ENCODE results near the gene PGLYRP3. TPM values are rescaled to one million over a fixed set of nuclear protein-coding genes. Genes with fewer than 3 reads are reported as not detected.
"Not testable (repeated sequence)": the region's sequence is repeated elsewhere in the genome, so short reads cannot be mapped to it uniquely, and the experiment has no call there.

PGLYRP3 gene
- polyA plus RNA-seq, 3 donors = not detected

DNA sequence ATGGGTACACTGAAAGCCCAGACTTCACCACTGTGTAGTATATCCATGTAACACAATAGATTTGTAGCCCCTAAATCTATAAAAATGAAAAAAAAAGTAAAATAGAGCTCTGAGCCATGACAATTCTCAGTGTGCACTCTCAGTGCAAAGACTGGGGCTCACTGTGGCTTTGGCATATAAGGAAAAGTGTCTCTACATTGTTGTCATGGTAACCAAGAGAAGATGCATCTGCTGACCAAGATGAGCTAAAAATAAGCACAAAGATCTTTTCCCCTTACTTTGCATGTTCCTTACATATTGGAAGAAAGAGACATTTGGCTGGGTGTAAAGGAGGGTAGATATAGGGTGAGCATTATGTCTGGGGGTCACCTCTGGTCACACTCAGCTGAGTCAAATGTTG lies 23.9 kb upstream of the PGLYRP3 start:
- H3K27ac ChIP-seq (ENCODE audit: low read depth, low read length) = no peak overlapping the region

GRCh38 chr1:153333902-153334301 lies 21.1 kb upstream of the PGLYRP3 start:
- no peak overlapping the region for H3K27ac ChIP-seq (ENCODE audit: low read depth, low read length)
- 85 to 91% (median 91%) methylated on average over 1 of the region's 1 CpG for WGBS, 3 donors

DNA sequence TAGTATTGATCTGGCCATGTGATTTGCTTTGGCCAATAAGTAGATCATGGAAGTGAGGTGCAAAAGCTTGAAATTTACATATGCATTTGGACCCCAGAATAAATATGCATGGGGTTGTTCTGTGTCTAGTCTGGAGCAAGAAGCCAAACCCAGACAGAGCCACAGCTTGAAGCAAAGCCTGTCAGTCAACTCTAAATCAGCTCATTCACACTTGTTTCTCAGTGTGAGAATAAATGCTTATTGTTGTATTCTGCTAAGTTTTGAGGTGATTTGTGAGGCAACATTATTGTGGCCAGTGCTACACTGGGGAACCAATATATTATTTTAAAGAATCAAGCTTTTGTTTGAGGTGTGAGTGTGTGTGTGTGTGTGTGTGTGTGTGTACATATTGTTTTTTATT lies 12.2 kb upstream of the PGLYRP3 start:
- no peak overlapping the region for H3K27ac ChIP-seq (ENCODE audit: low read depth, low read length)

- 0 to 39% (median 0%) methylated on average over 1 of the region's 1 CpG for WGBS, 3 donors
- no peak overlapping the region for H3K27ac ChIP-seq (ENCODE audit: low read depth, low read length)
Observed at GRCh38 chr1:153322568-153322967, 9.8 kb upstream of the PGLYRP3 start.

DNA sequence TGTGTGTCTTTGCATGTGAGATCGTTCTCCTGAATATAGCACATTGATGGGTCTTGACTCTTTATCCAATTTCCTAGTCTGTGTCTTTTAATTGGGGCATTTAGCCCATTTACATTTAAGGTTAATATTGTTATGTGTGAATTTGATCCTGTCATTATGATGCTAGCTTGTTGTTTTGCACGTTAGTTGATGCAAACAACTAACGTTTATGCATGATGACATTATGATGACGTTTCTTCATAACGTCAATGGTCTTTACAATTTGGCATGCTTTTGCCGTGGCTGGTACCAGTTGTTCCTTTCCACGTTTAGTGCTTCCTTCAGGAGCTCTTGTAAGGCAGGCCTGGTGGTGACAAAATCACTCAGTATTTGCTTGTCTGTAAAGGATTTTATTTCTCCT lies 5.4 kb upstream of the PGLYRP3 start:
- H3K27ac ChIP-seq (ENCODE audit: low read depth, low read length) = not testable (repeated sequence)
- WGBS, 3 donors = 74 to 89% (median 79%) methylated on average over 7 of the region's 7 CpGs

DNA sequence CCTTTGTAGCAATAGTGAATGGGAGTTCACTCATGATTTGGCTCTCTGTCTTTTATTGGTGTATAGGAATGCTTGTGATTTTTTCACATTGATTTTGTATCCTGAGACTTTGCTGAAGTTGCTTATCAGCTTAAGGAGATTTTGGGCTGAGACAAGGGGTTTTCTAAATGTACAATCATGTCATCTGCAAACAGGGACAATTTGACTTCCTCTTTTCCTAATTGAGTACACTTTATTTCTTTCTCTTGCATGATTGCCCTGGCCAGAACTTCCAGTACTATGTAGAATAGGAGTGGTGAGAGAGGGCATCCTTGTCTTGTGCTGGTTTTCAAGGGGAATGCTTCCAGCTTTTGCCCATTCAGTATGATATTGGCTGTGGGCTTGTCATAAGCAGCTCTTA lies 3.3 kb upstream of the PGLYRP3 start:
- not testable (repeated sequence) for H3K27ac ChIP-seq (ENCODE audit: low read depth, low read length)

- not testable (repeated sequence) for H3K27ac ChIP-seq (ENCODE audit: low read depth, low read length)
Observed at GRCh38 chr1:153314388-153314787, 1.6 kb upstream of the PGLYRP3 start.

DNA sequence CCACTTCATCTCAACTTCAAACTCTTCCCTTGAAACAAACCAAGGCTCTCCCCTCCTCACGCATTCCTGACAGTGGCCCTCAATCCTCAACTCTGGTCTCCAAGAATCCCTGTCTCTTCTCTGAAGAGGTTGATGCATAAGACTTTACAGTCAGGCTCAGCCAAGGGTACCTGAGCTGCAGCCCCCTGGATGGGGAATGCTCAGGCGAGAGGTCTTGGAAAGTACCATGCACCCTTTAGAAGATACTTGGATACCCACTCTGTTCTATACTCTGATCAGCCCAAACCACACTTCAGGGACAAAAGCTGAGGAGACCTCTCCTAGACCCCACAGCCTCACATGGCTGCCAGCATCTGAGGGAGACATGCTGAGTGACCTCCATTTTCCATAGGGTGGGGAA lies 536 bp upstream of the PGLYRP3 start:
- no peak overlapping the region for H3K27ac ChIP-seq (ENCODE audit: low read depth, low read length)
- WGBS, 3 donors = 83 to 94% (median 92%) methylated on average over 2 of the region's 2 CpGs

DNA sequence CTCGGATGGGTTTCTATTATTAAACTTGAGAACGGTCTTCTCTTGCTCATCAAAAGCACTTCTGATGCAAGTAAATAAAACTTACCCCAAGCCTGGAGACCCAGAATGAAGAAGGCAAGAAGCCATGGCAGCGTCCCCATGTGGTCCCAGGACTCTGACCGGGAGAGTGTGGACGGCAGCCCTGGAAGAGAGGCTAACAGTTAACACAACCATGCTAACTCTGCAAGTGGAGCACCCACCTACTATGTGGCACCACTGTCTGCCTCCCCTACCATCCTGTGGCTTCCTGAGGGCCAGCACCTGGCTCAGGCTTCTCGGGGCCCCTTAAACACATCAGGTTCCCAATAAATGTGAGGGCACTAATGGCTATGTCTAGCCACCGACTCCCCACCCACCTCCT lies 2.2 kb downstream of the PGLYRP3 start:
- H3K27ac ChIP-seq (ENCODE audit: low read depth, low read length) = no peak overlapping the region
- WGBS, 3 donors = 70 to 76% (median 71%) methylated on average over 7 of the region's 7 CpGs

- no peak overlapping the region for H3K27ac ChIP-seq (ENCODE audit: low read depth, low read length)
- WGBS, 3 donors = 43 to 84% (median 77%) methylated on average over 2 of the region's 2 CpGs
Observed at GRCh38 chr1:153309441-153309840, 3.3 kb downstream of the PGLYRP3 start.

- 73 to 74% (median 73%) methylated on average over 2 of the region's 2 CpGs for WGBS, 3 donors
Observed at GRCh38 chr1:153308540-153308939, 4.2 kb downstream of the PGLYRP3 start.

GRCh38 chr1:153307221-153307600 lies 5.5 kb downstream of the PGLYRP3 start:
- H3K27ac ChIP-seq (ENCODE audit: low read depth, low read length) = no peak overlapping the region
- WGBS, 3 donors = 84 to 88% (median 84%) methylated on average over 9 to 10 of the region's 10 CpGs

More at GRCh38 chr1:153308540-153308939, 4.2 kb downstream of the PGLYRP3 start:
- no peak overlapping the region for H3K27ac ChIP-seq (ENCODE audit: low read depth, low read length)

- H3K27ac ChIP-seq (ENCODE audit: low read depth, low read length) = no peak overlapping the region
- 73 to 79% (median 76%) methylated on average over 22 of the region's 22 CpGs for WGBS, 3 donors
Observed at GRCh38 chr1:153306303-153307220, 6.2 kb downstream of the PGLYRP3 start.

DNA sequence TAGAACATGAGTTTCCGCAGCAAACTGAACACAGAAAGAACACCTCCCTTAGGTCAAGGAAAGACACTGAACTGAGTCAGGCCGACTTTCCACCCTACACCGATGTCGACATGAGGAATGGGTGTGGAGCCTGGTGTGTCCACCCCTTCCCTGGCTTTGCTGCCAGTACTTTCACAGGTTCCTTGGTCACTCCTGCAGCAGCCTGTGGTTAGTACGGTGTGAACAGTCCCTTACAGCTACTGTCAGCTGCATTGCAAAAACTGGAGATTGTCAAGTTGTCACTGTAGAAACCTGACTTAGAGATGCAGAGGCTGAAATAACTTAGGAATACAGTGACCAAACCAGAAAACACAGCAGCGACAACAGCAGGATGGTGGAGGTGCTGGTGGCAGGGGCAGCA lies 7.1 kb downstream of the PGLYRP3 start:
- WGBS, 3 donors = 80 to 85% (median 85%) methylated on average over 6 of the region's 6 CpGs
- no peak overlapping the region for H3K27ac ChIP-seq (ENCODE audit: low read depth, low read length)

GRCh38 chr1:153302308-153302707 lies 10.4 kb downstream of the PGLYRP3 start:
- 55 to 64% (median 62%) methylated on average over 5 of the region's 5 CpGs for WGBS, 3 donors
- no peak overlapping the region for H3K27ac ChIP-seq (ENCODE audit: low read depth, low read length)

- WGBS, 3 donors = 48 to 69% (median 59%) methylated on average over 9 of the region's 9 CpGs
- no peak overlapping the region for H3K27ac ChIP-seq (ENCODE audit: low read depth, low read length)
Observed at GRCh38 chr1:153293851-153294250, 18.9 kb downstream of the PGLYRP3 start.

- WGBS, 3 donors = 70 to 72% (median 72%) methylated on average over 7 of the region's 7 CpGs
- no peak overlapping the region for H3K27ac ChIP-seq (ENCODE audit: low read depth, low read length)
Observed at GRCh38 chr1:153293480-153293775, 19.3 kb downstream of the PGLYRP3 start.

DNA sequence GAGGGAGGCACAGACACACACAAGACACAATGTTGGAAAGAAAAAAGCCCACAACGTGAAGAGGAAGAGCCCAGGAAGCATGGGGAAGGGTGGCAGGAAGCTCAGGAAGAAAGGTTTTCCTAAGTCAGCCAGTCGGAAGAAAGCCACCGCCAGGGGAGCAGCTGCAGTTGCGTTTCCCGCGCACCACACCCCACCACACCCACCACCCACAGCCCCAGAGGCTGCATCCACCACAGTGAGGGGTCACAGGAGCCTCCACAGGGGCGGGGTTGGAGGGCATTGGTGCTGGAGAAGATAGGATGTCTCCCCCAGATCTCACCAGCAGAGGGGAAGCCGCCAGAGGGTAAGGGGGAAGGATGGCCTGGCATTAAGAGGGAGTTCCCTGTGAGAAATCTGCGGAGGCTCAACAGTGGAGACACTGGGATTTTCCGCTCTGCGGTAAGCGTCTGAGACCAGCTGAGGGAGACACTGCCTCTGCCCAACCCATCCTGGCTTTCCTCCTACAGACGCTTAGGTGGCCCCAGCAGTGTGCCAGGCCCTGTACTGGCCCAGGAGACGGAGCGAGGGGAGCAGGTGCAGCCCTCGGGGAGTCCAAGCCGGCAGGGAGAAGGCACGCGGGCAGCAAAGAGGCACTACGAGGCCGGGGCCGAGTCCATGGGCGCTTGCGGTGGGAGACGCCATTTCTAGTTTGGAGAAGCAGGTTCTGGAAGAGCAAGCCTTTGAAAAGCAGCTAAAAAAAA lies 19.8 kb downstream of the PGLYRP3 start:
- 60 to 67% (median 63%) methylated on average over 25 of the region's 25 CpGs for WGBS, 3 donors
- H3K27ac ChIP-seq (ENCODE audit: low read depth, low read length) = no peak overlapping the region

DNA sequence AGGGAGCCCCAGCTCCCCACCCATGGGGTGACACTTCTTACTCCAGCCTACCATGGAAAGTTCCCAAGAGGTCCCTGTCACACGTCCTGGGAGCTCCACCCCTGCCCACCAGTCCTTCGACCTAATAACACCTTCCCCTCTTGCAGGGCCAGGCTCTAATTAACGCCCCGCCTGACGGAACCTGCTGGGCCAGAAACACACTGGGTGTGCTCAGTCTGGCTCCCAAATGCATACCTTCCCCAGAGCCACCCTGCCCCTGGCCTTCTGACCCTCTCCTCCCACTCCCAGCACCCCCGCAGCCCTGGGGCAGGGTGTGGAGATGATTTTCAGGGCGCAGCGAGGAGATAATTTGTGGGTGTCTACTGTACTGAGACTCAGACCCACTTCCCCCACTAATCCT lies 20.6 kb downstream of the PGLYRP3 start:
- 41 to 69% (median 67%) methylated on average over 8 of the region's 8 CpGs for WGBS, 3 donors
- H3K27ac ChIP-seq (ENCODE audit: low read depth, low read length) = no peak overlapping the region

- H3K27ac ChIP-seq (ENCODE audit: low read depth, low read length) = no peak overlapping the region
- 81 to 91% (median 86%) methylated on average over 5 of the region's 5 CpGs for WGBS, 3 donors
Observed at GRCh38 chr1:153291514-153291913, 21.2 kb downstream of the PGLYRP3 start.

All from adipose tissue (tissue), 3 donors.